ENCODE results near the gene PPARG.

The PPARG gene

DNA sequence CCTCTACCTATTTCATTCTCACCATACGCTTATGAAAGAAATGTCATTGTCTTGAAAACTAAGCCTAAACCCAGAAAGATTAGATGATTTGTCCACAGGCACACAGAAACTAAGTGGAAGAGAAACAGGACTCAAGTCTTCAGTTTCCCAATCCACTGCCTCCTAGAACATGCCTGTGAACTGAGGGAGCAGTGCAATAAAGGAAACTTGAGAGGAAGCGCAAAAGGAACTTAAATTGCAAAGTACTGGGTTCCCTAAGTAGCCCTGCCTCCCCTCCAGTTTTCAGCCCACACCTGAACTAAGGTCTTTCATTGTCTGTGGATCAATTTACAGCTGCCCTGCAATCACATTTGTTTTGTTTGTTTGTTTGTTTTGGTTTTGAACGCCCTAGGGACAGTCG is 138.7 kb downstream of the PPARG start:
- no peaks in the 10 kb centered on the region for H3K9me3 ChIP-seq (ENCODE audit: control insufficient read depth, low read length)
- no peak overlapping the region for H3K9ac ChIP-seq
- no peak overlapping the region for H2AFZ ChIP-seq
- no peak overlapping the region for H3K27ac ChIP-seq
- peaks cover 16% of the 10 kb centered on the region for H3K4me1 ChIP-seq
- H3K79me2 ChIP-seq, result no peaks in the 10 kb centered on the region
- no peak overlapping the region for H3K4me3 ChIP-seq (ENCODE audit: low read depth, low read length)
- no peak overlapping the region for H3K4me2 ChIP-seq (ENCODE audit: low read length)
- H3K27me3 ChIP-seq (ENCODE audit: control insufficient read depth, insufficient read depth, low read length), result no peaks in the 10 kb centered on the region
- H3K36me3 ChIP-seq (ENCODE audit: control insufficient read depth, insufficient read depth, low read length), result no peaks in the 10 kb centered on the region
- TF ChIP-seq, protein P1, sequence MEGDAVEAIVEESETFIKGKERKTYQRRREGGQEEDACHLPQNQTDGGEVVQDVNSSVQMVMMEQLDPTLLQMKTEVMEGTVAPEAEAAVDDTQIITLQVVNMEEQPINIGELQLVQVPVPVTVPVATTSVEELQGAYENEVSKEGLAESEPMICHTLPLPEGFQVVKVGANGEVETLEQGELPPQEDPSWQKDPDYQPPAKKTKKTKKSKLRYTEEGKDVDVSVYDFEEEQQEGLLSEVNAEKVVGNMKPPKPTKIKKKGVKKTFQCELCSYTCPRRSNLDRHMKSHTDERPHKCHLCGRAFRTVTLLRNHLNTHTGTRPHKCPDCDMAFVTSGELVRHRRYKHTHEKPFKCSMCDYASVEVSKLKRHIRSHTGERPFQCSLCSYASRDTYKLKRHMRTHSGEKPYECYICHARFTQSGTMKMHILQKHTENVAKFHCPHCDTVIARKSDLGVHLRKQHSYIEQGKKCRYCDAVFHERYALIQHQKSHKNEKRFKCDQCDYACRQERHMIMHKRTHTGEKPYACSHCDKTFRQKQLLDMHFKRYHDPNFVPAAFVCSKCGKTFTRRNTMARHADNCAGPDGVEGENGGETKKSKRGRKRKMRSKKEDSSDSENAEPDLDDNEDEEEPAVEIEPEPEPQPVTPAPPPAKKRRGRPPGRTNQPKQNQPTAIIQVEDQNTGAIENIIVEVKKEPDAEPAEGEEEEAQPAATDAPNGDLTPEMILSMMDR (IDR thresholded peaks at IDR 0.05), result no peak

DNA sequence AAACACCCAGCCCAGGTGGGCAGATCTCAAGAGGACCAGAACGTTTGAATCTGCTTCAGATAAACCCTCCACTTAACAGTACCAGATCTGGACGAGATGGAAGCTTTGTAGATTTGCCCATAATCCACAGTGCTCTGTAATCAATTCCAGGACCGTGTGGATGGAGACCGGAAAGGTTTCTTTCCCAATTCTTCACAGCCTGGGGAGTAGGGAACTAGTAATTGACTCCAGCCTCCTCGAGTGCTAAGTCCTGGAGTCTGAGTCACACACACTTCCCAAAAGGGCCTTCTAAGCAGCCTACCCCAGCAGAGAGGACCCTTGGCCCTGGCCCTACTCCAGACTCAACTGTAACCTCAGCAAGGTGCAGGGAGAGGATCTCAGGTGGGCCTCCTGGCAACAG is 139.3 kb downstream of the PPARG start:
- H3K27me3 ChIP-seq (ENCODE audit: control insufficient read depth, insufficient read depth, low read length), result no peaks in the 10 kb centered on the region
- no peaks in the 10 kb centered on the region for H3K36me3 ChIP-seq (ENCODE audit: control insufficient read depth, insufficient read depth, low read length)
- H3K9ac ChIP-seq, result no peak overlapping the region
- no peaks in the 10 kb centered on the region for H3K79me2 ChIP-seq
- no peak overlapping the region for H3K4me3 ChIP-seq (ENCODE audit: low read depth, low read length)
- peaks cover 16% of the 10 kb centered on the region for H3K4me1 ChIP-seq
- TF ChIP-seq, protein P1 (IDR thresholded peaks at IDR 0.05), result no peak
- no peak overlapping the region for H3K27ac ChIP-seq
- H2AFZ ChIP-seq, result no peak overlapping the region
- H3K9me3 ChIP-seq (ENCODE audit: control insufficient read depth, low read length), result no peaks in the 10 kb centered on the region
- H3K4me2 ChIP-seq (ENCODE audit: low read length), result no peak overlapping the region

DNA sequence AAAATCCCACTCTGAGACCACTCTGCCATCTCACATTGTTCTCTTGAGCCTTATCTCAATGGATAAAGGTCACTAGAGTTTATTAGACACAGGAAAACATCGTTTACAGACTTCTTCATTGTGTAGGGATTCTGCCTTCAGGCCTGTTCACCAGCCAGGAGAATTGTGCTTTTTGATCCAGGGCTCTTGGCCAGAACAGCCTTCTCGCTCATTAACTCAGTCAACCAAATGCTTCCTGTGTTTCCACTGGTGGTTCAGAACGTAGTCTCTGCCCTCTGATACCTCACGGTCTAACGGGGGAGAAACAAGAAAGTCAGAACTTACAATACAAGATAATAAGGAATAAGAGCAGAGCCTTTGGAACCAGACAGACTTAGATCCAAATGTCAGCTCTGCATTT is 141.2 kb downstream of the PPARG start:
- TF ChIP-seq, protein P1 (IDR thresholded peaks at IDR 0.05), result no peak
- no peak overlapping the region for H3K4me2 ChIP-seq (ENCODE audit: low read length)
- H3K4me1 ChIP-seq, result peaks cover 16% of the 10 kb centered on the region
- H3K36me3 ChIP-seq (ENCODE audit: control insufficient read depth, insufficient read depth, low read length), result no peaks in the 10 kb centered on the region
- no peak overlapping the region for H3K27ac ChIP-seq
- no peak overlapping the region for H3K9ac ChIP-seq
- no peaks in the 10 kb centered on the region for H3K27me3 ChIP-seq (ENCODE audit: control insufficient read depth, insufficient read depth, low read length)
- no peak overlapping the region for H2AFZ ChIP-seq
- no peaks in the 10 kb centered on the region for H3K9me3 ChIP-seq (ENCODE audit: control insufficient read depth, low read length)
- H3K79me2 ChIP-seq, result no peaks in the 10 kb centered on the region
- H3K4me3 ChIP-seq (ENCODE audit: low read depth, low read length), result no peak overlapping the region

DNA sequence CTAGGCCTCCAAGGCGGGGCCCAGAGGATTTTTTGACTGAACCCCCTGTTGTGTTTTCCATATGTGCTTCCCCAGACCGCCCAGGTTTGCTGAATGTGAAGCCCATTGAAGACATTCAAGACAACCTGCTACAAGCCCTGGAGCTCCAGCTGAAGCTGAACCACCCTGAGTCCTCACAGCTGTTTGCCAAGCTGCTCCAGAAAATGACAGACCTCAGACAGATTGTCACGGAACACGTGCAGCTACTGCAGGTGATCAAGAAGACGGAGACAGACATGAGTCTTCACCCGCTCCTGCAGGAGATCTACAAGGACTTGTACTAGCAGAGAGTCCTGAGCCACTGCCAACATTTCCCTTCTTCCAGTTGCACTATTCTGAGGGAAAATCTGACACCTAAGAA is 145.0 kb downstream of the PPARG start:
- TF ChIP-seq, protein P1 (IDR thresholded peaks at IDR 0.05), result no peak
- Histone ChIP-seq H3K4me3 (ENCODE audit: low read depth, low read length) (no peak overlapping the region), H3K4me2 (ENCODE audit: low read length) (no peak overlapping the region), H2AFZ (no peak overlapping the region), H3K27me3 (ENCODE audit: control insufficient read depth, insufficient read depth, low read length) (no peaks in the 10 kb centered on the region), H3K79me2 (no peaks in the 10 kb centered on the region), H3K9me3 (ENCODE audit: control insufficient read depth, low read length) (no peaks in the 10 kb centered on the region), H3K36me3 (ENCODE audit: control insufficient read depth, insufficient read depth, low read length) (no peaks in the 10 kb centered on the region), H3K4me1 (peaks cover 3% of the 10 kb centered on the region), H3K9ac (no peak overlapping the region), H3K27ac (no peak overlapping the region)

DNA sequence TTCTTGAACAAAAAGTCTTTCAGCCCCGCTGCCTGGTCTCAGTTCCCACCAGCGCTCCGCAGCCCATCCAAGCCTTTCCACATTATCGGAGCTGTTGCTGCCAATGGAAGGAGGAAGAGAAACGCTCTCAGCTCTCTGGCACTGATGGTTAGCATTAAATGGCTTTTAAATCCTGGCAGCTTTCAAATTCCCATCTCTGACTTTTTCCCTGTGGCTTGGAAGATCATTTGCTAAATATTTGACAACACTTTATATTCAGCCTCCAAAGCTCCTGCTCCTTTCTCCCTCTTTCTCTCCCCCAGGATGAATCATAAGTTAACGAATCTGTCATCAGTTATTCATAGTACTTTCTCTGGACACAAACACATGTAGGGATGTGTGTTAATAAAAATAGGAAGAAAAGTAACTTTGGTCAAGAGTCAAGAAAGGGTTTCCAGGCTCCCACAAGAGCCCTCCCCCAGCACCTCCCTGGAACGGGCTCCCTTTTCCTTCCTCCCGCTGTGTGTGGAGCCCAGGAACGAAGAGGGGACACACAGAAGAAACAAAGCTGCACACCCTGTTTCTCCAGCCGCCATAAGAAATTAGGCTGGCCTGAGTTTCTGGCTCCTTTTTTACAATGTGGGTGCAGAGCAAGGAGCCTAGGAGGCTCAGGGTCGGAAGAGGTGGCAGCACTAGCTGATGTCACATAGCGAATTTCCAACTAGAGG is 147.8 kb downstream of the PPARG start:
- no peak overlapping the region for H3K9ac ChIP-seq
- no peak overlapping the region for H3K27ac ChIP-seq

More for the DNA sequence above, 147.8 kb downstream of the PPARG start:
- Histone ChIP-seq H3K4me1 (no peaks in the 10 kb centered on the region), H3K27me3 (ENCODE audit: control insufficient read depth, insufficient read depth, low read length) (no peaks in the 10 kb centered on the region), H3K79me2 (no peaks in the 10 kb centered on the region), H3K9me3 (ENCODE audit: control insufficient read depth, low read length) (no peaks in the 10 kb centered on the region), H2AFZ (no peak overlapping the region), H3K4me2 (ENCODE audit: low read length) (no peak overlapping the region), H3K4me3 (ENCODE audit: low read depth, low read length) (no peak overlapping the region), H3K36me3 (ENCODE audit: control insufficient read depth, insufficient read depth, low read length) (no peaks in the 10 kb centered on the region)
- TF ChIP-seq, protein P1 (IDR thresholded peaks at IDR 0.05), result no peak
